T-cell (primary cell): ENCODE results near the gene ARF5. TPM values are rescaled to one million over a fixed set of nuclear protein-coding genes. Genes with fewer than 3 reads are reported as not detected.

Source experiments
- ATAC-seq, 4 experiments: fragments of 200-7000 bp in 3 of 4; fragments of 150-1000 bp in 1 of 4; cut with Tn5 transposase; replicated peaks in 1 of 4; 1 replicate in 3 of 4; 2 replicates in 1 of 4; pipeline ENCODE4 v1.10.0; 2021; ENCODE audit warnings: moderate library complexity in 3 of 4, mild to moderate bottlenecking in 2 of 4, moderate number of reproducible peaks in 1 of 4
- CTCF ChIA-PET, 2 donors: fragments of 300-600 bp; sonication (Branson Sonifier 250); formaldehyde crosslinking; loops; one replicate each; lab custom pipeline; 2022; ENCODE audit warnings: antibody characterized with exemption in 2 of 2; lab: Charles Lee
- POLR2A ChIA-PET, 2 donors: fragments of 300-600 bp; sonication (Branson Sonifier 250); formaldehyde crosslinking; loops; one replicate each; lab custom pipeline; 2022; ENCODE audit warnings: antibody characterized with exemption in 2 of 2; lab: Charles Lee
- DNase-seq, 35 experiments: peaks; one replicate each; pipeline versions ENCODE4 v3.0.0 to v3.0.0-alpha.2; 2013 to 2023
- H3K27ac ChIP-seq: one replicate; pipeline ENCODE4 v1.5.1; 2013; ENCODE audit warnings: low read length
- H3K27me3 ChIP-seq, 2 experiments: replicated peaks in 1 of 2; 1 replicate in 1 of 2; 2 replicates in 1 of 2; pipeline versions ENCODE4 v1.6.1 to v1.7.0; 2013; ENCODE audit warnings: low read length in 1 of 2, mixed read lengths in 1 of 2; ENCODE audit not compliant: control insufficient read depth in 2 of 2, insufficient read depth in 2 of 2; ENCODE audit errors: extremely low read depth in 1 of 2
- H3K36me3 ChIP-seq, 2 donors: 1 replicate in 1 of 2; 2 replicates in 1 of 2; pipeline versions ENCODE4 v1.6.1 to v1.7.0; 2013; ENCODE audit warnings: low read length in 1 of 2; ENCODE audit not compliant: control insufficient read depth in 2 of 2, insufficient read depth in 1 of 2; ENCODE audit errors: extremely low read depth in 1 of 2
- H3K4me1 ChIP-seq, 2 experiments: 1 replicate in 1 of 2; 2 replicates in 1 of 2; pipeline versions ENCODE4 v1.6.1 to v1.7.0; 2013; ENCODE audit warnings: low read length in 2 of 2, mixed read lengths in 1 of 2; ENCODE audit not compliant: insufficient read depth in 2 of 2, control insufficient read depth in 1 of 2; ENCODE audit errors: extremely low read depth in 1 of 2
- H3K4me3 ChIP-seq, 2 donors: 1 replicate in 1 of 2; 2 replicates in 1 of 2; pipeline versions ENCODE4 v1.5.1 to v1.7.0; 2013; ENCODE audit warnings: mild to moderate bottlenecking in 2 of 2, low read length in 1 of 2, moderate library complexity in 1 of 2; ENCODE audit not compliant: control insufficient read depth in 1 of 2; ENCODE audit errors: extremely low read depth in 1 of 2
- H3K9me3 ChIP-seq: 2 replicates; pipeline ENCODE4 v1.7.0; 2013
- H3K27ac Mint-ChIP-seq, 2 donors: one replicate each; pipeline ENCODE4 v1.8.0; 2020 to 2021; ENCODE audit warnings: mild to moderate bottlenecking in 2 of 2, mixed read lengths in 2 of 2
- H3K27me3 Mint-ChIP-seq, 2 donors: one replicate each; pipeline ENCODE4 v1.8.0; 2021 to 2022; ENCODE audit warnings: mixed read lengths in 2 of 2
- H3K36me3 Mint-ChIP-seq: one replicate; pipeline ENCODE4 v1.8.0; 2021; ENCODE audit warnings: mixed read lengths
- H3K4me1 Mint-ChIP-seq, 3 donors: one replicate each; pipeline ENCODE4 v1.8.0; 2020 to 2022; ENCODE audit warnings: mixed read lengths in 3 of 3, mild to moderate bottlenecking in 1 of 3
- H3K4me3 Mint-ChIP-seq, 3 donors: one replicate each; pipeline ENCODE4 v1.8.0; 2020 to 2022; ENCODE audit warnings: mild to moderate bottlenecking in 3 of 3, mixed read lengths in 3 of 3, moderate library complexity in 3 of 3
- H3K9me3 Mint-ChIP-seq, 3 donors: one replicate each; pipeline ENCODE4 v1.8.0; 2020 to 2022; ENCODE audit warnings: mixed read lengths in 3 of 3
- WGBS: methylation state at CpG from one replicate; pipeline ENCODE4 v1.1.5; 2013; ENCODE audit warnings: missing lambda C conversion rate; ENCODE audit not compliant: insufficient coverage; 5-methylcytosine and 5-hydroxymethylcytosine counted together
- total RNA-seq, 35 experiments: library from RNA in 6 of 35; stranded (reverse) in 6 of 35; fragments of 120-200 nt in 1 of 35; gene quantifications; one replicate each; pipeline versions ENCODE4 v1.2.1 to v1.2.4 and lab custom pipeline; 2013 to 2026

Gene ARF5
- total RNA-seq, 5 donors from 2014 or later (not counting 1 experiment from before 2014, with no cell fraction given), result 90.0 to 106 (median 102) TPM

DNA sequence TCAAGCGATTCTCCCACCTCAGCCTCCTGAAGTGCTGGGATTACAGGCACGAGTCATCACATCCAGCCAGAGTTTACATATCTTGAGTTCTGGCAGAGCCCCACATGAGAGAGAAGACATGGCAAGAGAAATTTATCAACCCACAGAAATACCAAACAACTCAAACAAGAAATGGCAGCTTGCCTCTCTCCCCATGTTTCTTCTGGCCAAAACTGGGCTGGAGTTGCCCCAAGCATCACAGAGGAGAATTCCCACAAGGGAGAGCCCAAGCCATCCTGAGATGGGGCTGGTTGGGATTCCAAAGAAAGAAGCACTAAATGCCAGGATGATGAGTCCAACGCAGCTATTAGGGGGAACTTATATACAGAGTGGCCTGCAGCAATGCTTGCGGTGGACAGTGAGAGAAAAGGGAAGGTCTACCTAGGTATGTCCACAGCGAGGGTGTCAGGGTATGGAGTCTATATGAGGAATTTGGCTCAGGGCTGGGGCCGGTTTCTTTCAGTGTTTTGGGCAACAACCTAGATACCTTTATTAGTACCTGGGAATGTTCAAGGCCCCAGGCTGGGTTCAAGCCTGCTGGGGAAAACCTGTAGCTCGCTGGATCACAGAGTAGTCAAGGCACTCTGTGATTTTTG, 44.2 kb downstream of the ARF5 start:
- POLR2A ChIA-PET, result no interaction called here
- Histone ChIP-seq H3K4me1 (peaks cover 0 to 4% of the 10 kb centered on the region in 2 experiments), H3K36me3 (no peaks in the 10 kb centered on the region), H3K4me3 (no peak overlapping the region), H3K27ac (no peak overlapping the region), H3K9me3 (no peaks in the 10 kb centered on the region), H3K27me3 (peaks cover 0 to 24% of the 10 kb centered on the region in 2 experiments)
- H3K4me3 Mint-ChIP-seq, result no peak overlapping the region
- 84% methylated on average over 4 of the region's 7 CpGs for WGBS
- CTCF ChIA-PET, result no interaction called here
- H3K4me1 Mint-ChIP-seq, result peaks cover 0 to 6% (median 2%) of the 10 kb centered on the region in 3 donors
- peaks cover 29 to 40% of the 10 kb centered on the region in 2 donors for H3K27me3 Mint-ChIP-seq
- H3K36me3 Mint-ChIP-seq, result no peaks in the 10 kb centered on the region
- ATAC-seq (no peak), DNase-seq (no peak)
- H3K9me3 Mint-ChIP-seq, result no peaks in the 10 kb centered on the region
- H3K27ac Mint-ChIP-seq, result no peak overlapping the region

GRCh38 chr7:127635659-127636285, 47.6 kb downstream of the ARF5 start:
- ChIA-PET CTCF (no interaction called here), POLR2A (no interaction called here)
- H3K4me3 ChIP-seq, result no peak overlapping the region
- DNase-seq, result no peak
- H3K27me3 ChIP-seq, result peaks cover 0 to 21% of the 10 kb centered on the region in 2 experiments
- H3K27ac ChIP-seq, result no peak overlapping the region
- no peaks in the 10 kb centered on the region for H3K36me3 ChIP-seq
- no peak overlapping the region for H3K27ac Mint-ChIP-seq
- WGBS, result 100% methylated on average over 1 of the region's 3 CpGs
- ATAC-seq, result no peak
- no peaks in the 10 kb centered on the region for H3K4me1 Mint-ChIP-seq
- no peaks in the 10 kb centered on the region for H3K36me3 Mint-ChIP-seq
- peaks cover 48 to 53% of the 10 kb centered on the region in 2 donors for H3K27me3 Mint-ChIP-seq
- H3K9me3 Mint-ChIP-seq, result no peaks in the 10 kb centered on the region
- no peaks in the 10 kb centered on the region for H3K4me1 ChIP-seq
- H3K9me3 ChIP-seq, result no peaks in the 10 kb centered on the region
- H3K4me3 Mint-ChIP-seq, result no peak overlapping the region

DNA sequence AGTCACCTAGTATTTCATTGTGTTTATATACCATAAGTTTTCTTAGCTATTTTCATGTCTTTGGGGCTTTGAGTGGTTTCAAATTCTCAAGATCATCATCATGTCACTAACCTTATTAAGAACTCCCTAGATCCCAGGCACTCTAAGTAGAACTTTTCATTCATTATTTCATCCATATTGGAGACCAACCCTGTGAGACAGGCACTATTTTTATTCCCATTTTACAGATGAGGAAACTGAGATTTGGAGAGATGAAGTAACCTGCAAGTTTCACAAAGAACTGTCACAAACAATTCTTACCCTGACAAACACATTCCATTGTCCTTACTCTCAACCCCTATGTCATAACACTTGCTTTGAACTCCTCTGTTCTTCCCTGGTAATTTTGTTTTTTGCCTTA, 50.0 kb downstream of the ARF5 start:
- peaks cover 40 to 43% of the 10 kb centered on the region in 2 donors for H3K27me3 Mint-ChIP-seq
- H3K36me3 Mint-ChIP-seq, result no peaks in the 10 kb centered on the region

More for the DNA sequence above, 50.0 kb downstream of the ARF5 start:
- no peak for DNase-seq
- Mint-ChIP-seq H3K27ac (no peak overlapping the region), H3K4me1 (no peaks in the 10 kb centered on the region), H3K9me3 (no peaks in the 10 kb centered on the region), H3K4me3 (no peak overlapping the region)
- ChIA-PET CTCF (interaction anchor here in 1 of 2 donors (0.6 kb wide), 1 partner anchor 594 kb away, joined by 6 read pairs; no protein-coding TSS in a partner anchor), POLR2A (no interaction called here)
- Histone ChIP-seq H3K4me1 (no peaks in the 10 kb centered on the region), H3K27me3 (peaks cover 0 to 14% of the 10 kb centered on the region in 2 experiments), H3K4me3 (no peak overlapping the region), H3K36me3 (no peaks in the 10 kb centered on the region), H3K27ac (no peak overlapping the region), H3K9me3 (no peaks in the 10 kb centered on the region)
- ATAC-seq, result no peak

Other genes starting within 250 kb of the ARF5 start
- gene ZNF800, start 195.7 kb upstream of the ARF5 start, total RNA-seq, result 10 to 100 TPM; 59.6 to 75.0 (median 64.3) TPM
- gene GCC1, start 2.8 kb upstream of the ARF5 start, total RNA-seq, result 10 to 100 TPM; 23.8 to 29.9 (median 27.1) TPM
- 1 to 10 TPM; 2.6 to 4.8 (median 3.9) TPM for gene FSCN3, start 5.3 kb downstream of the ARF5 start, total RNA-seq
- gene PAX4, start 29.7 kb downstream of the ARF5 start, total RNA-seq, result not detected
- gene SND1, start 63.8 kb downstream of the ARF5 start, total RNA-seq, result 100 to 1,000 TPM; 137 to 187 (median 154) TPM